ENCODE data around the gene PHF12. TPM values are rescaled to one million over a fixed set of nuclear protein-coding genes. Genes with fewer than 3 reads are reported as not detected.

Gene PHF12
- total RNA-seq, 1 experiment from 2014 or later = 35.7 TPM

GRCh38 chr17:28972437-28972836 is 21.1 kb upstream of the PHF12 start:
- CTCF ChIA-PET = interaction anchor here (1.5 kb wide), 1 partner anchor 8 kb away, joined by 3 read pairs; no protein-coding TSS in a partner anchor

More at GRCh38 chr17:28972437-28972836, 21.1 kb upstream of the PHF12 start:
- ATAC-seq (no peak), DNase-seq (ENCODE audit: low read depth, low spot score) (no peak)
- H3K9ac ChIP-seq (ENCODE audit: low read length) = no peak overlapping the region
- no peak for TF ChIP-seq JUND (IDR thresholded peaks at IDR 0.05)
- TF ChIP-seq CBX3 (IDR thresholded peaks at IDR 0.05; ENCODE audit: low read depth) = no peak
- no peak for TF ChIP-seq POLR2AphosphoS5 (IDR thresholded peaks at IDR 0.05; ENCODE audit: low read depth, low read length)
- no peak for TF ChIP-seq EZH2 (IDR thresholded peaks at IDR 0.05)
- no peak for TF ChIP-seq EGR1 (IDR thresholded peaks at IDR 0.05; ENCODE audit: low read depth)
- TF ChIP-seq ATF3 (IDR thresholded peaks at IDR 0.05) = no peak
- TF ChIP-seq YY1 (IDR thresholded peaks at IDR 0.05; ENCODE audit: extremely low read depth, insufficient replicate concordance, low read depth, low read length) = no peak
- no peak for TF ChIP-seq TCF7L2 (IDR thresholded peaks at IDR 0.05; ENCODE audit: borderline replicate concordance, extremely low read depth, insufficient read depth, insufficient read length)
- TF ChIP-seq MAX (IDR thresholded peaks at IDR 0.05) = no peak
- TF ChIP-seq CEBPB (IDR thresholded peaks at IDR 0.05; ENCODE audit: low read depth) = no peak
- no peak for TF ChIP-seq SIN3A (IDR thresholded peaks at IDR 0.05; ENCODE audit: low read depth)
- TF ChIP-seq CTCF (IDR thresholded peaks at IDR 0.05 in 2 of 3, conservative IDR thresholded peaks at IDR 0.05 in 1 of 3; ENCODE audit: borderline replicate concordance in 1 of 3, insufficient read depth in 1 of 3, low read depth in 2 of 3, low read length in 2 of 3) = no peak
- TF ChIP-seq ZNF274 (IDR thresholded peaks at IDR 0.05; ENCODE audit: low read depth, low read length) = no peak
- no peak for TF ChIP-seq POLR2A (IDR thresholded peaks at IDR 0.05; ENCODE audit: borderline replicate concordance, extremely low read depth, insufficient read depth, insufficient read length)
- TF ChIP-seq ELF1 (IDR thresholded peaks at IDR 0.05; ENCODE audit: borderline replicate concordance, low read depth) = no peak
- no peak for TF ChIP-seq ZFX (IDR thresholded peaks at IDR 0.05)
- TF ChIP-seq ZBTB33 (IDR thresholded peaks at IDR 0.05; ENCODE audit: extremely low read depth, insufficient replicate concordance, low read length) = no peak
- no peak for TF ChIP-seq SRF (IDR thresholded peaks at IDR 0.05; ENCODE audit: low read depth)
- TF ChIP-seq RAD21 (IDR thresholded peaks at IDR 0.05; ENCODE audit: low read depth) = no peak
- no peak for TF ChIP-seq SP1 (IDR thresholded peaks at IDR 0.05; ENCODE audit: low read depth)
- POLR2A ChIA-PET = no interaction called here
- H3K4me2 ChIP-seq (ENCODE audit: low read length) = no peak overlapping the region
- BruUV-seq (replicated peaks) = no TSS peak
- no peak overlapping the region for H3K27ac ChIP-seq (ENCODE audit: low read depth, low read length)
- no peaks in the 10 kb centered on the region for H3K9me3 ChIP-seq (ENCODE audit: control insufficient read depth in 1 of 2, insufficient read depth in 1 of 2, low read depth in 1 of 2, low read length in 2 of 2)
- H3K4me1 ChIP-seq (ENCODE audit: control insufficient read depth in 1 of 2, insufficient read depth in 2 of 2, low read length in 2 of 2) = peaks cover 3 to 7% of the 10 kb centered on the region in 2 experiments; a peak in 2 of 4 replicates
- no peak overlapping the region for H2AFZ ChIP-seq (ENCODE audit: low read depth, low read length, poor library complexity, severe bottlenecking)
- H4K20me1 ChIP-seq (ENCODE audit: insufficient read depth) = no peaks in the 10 kb centered on the region
- RAD21 ChIA-PET (ENCODE audit: low non-redundant PET in 1 of 2, low total read pairs in 2 of 2, uncharacterized antibody in 2 of 2, unreplicated experiment in 2 of 2) = no interaction called here
- H3K36me3 ChIP-seq (ENCODE audit: control insufficient read depth in 1 of 2, insufficient read depth in 2 of 2, low read length in 2 of 2) = no peaks in the 10 kb centered on the region
- no peaks in the 10 kb centered on the region for H3K9me2 ChIP-seq (ENCODE audit: insufficient read depth)
- H3K4me3 ChIP-seq (replicated peaks in 1 of 2; ENCODE audit: low read depth in 1 of 2, low read length in 2 of 2) = no peak overlapping the region
- H3K79me2 ChIP-seq (ENCODE audit: insufficient read depth, low read length) = no peaks in the 10 kb centered on the region
- H3K27me3 ChIP-seq (ENCODE audit: insufficient read depth, low read length) = no peaks in the 10 kb centered on the region
- intact Hi-C loops (cut with micrococcal nuclease) = no loop called here
